Measurements from ENCODE around the gene FAAP20.

- TF ChIP-seq CTCF (IDR thresholded peaks at IDR 0.05) (no peak), ZNF121 (CRISPR knock-in tag; IDR thresholded peaks at IDR 0.05) (no peak), NFE2L1 (CRISPR knock-in tag; IDR thresholded peaks at IDR 0.05) (no peak), GABPB1 (CRISPR knock-in tag; IDR thresholded peaks at IDR 0.05) (no peak), ZNF423 (CRISPR knock-in tag; IDR thresholded peaks at IDR 0.05) (no peak), SOX15 (CRISPR knock-in tag; IDR thresholded peaks at IDR 0.05) (no peak), TP53 (CRISPR knock-in tag; IDR thresholded peaks at IDR 0.05) (no peak), SMAD4 (CRISPR knock-in tag; IDR thresholded peaks at IDR 0.05) (no peak), TEAD4 (CRISPR knock-in tag; IDR thresholded peaks at IDR 0.05) (no peak), ARID4B (CRISPR knock-in tag; IDR thresholded peaks at IDR 0.05; ENCODE audit: borderline replicate concordance) (no peak), ZNF317 (CRISPR knock-in tag; IDR thresholded peaks at IDR 0.05; ENCODE audit: borderline replicate concordance, low read depth) (no peak), ZNF263 (CRISPR knock-in tag; IDR thresholded peaks at IDR 0.05; ENCODE audit: low read depth) (no peak), CBFB (CRISPR knock-in tag; IDR thresholded peaks at IDR 0.05; ENCODE audit: low read depth) (no peak)
Observed at GRCh38 chr1:2144501-2145090, 50.0 kb downstream of the FAAP20 start.

Measured in WTC11 (cell line).